Left lung (tissue), 10 donors: ENCODE results near the gene TPO. TPM values are rescaled to one million over a fixed set of nuclear protein-coding genes. Genes with fewer than 3 reads are reported as not detected.

ENCODE experiments used
- ATAC-seq: fragments of 200-7000 bp; cut with Tn5 transposase; one replicate; pipeline ENCODE4 v1.9.1; 2020; ENCODE audit warnings: moderate library complexity
- DNase-seq, 4 donors: peaks; one replicate each; pipeline ENCODE4 v3.0.0-alpha.2; 2013 to 2020
- H3K27ac ChIP-seq, 2 donors: fragments of 200-600 bp; sonication (generic) in 1 of 2; one replicate each; pipeline versions ENCODE4 v1.5.0 to v1.8.0; 2020 to 2021
- H3K27me3 ChIP-seq, 2 donors: fragments of 200-600 bp; sonication (generic) in 1 of 2; one replicate each; pipeline versions ENCODE4 v1.5.0 to v1.8.0; 2020 to 2021
- H3K36me3 ChIP-seq, 2 donors: fragments of 200-600 bp; sonication (generic) in 1 of 2; one replicate each; pipeline versions ENCODE4 v1.5.0 to v1.8.0; 2020 to 2021
- H3K4me1 ChIP-seq, 2 donors: fragments of 200-600 bp; one replicate each; pipeline ENCODE4 v1.8.0; 2021
- H3K4me3 ChIP-seq, 2 donors: fragments of 200-600 bp; sonication (generic) in 1 of 2; one replicate each; pipeline versions ENCODE4 v1.5.0 to v1.8.0; 2020 to 2021; ENCODE audit warnings: mild to moderate bottlenecking in 1 of 2
- H3K9me3 ChIP-seq, 2 donors: fragments of 200-600 bp; sonication (generic) in 1 of 2; one replicate each; pipeline versions ENCODE4 v1.5.0 to v1.8.0; 2020 to 2021
- CTCF ChIP-seq, 2 donors: fragments of 200-600 bp; sonication (generic) in 1 of 2; IDR thresholded peaks; one replicate each; pipeline versions ENCODE4 v1.5.0 to v1.8.0; 2021; ENCODE audit warnings: antibody characterized with exemption in 2 of 2
- intact Hi-C, 2 donors: fragments of 100-400 bp; cut with DNase I; formaldehyde crosslinking; loops; one replicate each; pipeline versions ENCODE4 v1.11.2 to v1.14.2; 2022
- polyA plus RNA-seq, 6 donors: library from polyadenylated mRNA; unstranded; fragments of 120-200 nt; gene quantifications; one replicate each; pipeline ENCODE4 v1.2.1, GENCODE V29; 2013; ENCODE audit not compliant: insufficient read length in 6 of 6
- total RNA-seq, 2 donors: library from RNA; stranded (reverse); fragmentation: NEBNext Ultra II Directional; extraction: Animal tissue kit (Norgen Biotek cat#: 25700); gene quantifications; one replicate each; pipeline ENCODE4 v1.2.1, GENCODE V29; 2021
- donor health status: DM: no; HTN: yes; CAD: no.
- donor health status: DM: no; HTN: no; CAD: no.

Gene TPO
- total and polyA plus RNA-seq, 8 donors: 0.08 to 0.45 (median 0.21) TPM; not detected in 1

- H3K4me3 ChIP-seq: no peak overlapping the region
- DNase-seq (peak in 1 of 4 donors; percentile 66), ATAC-seq (no peak)
- H3K27ac ChIP-seq: no peak overlapping the region
- H3K9me3 ChIP-seq: no peaks in the 10 kb centered on the region
- no peaks in the 10 kb centered on the region for H3K36me3 ChIP-seq
- no peak for TF ChIP-seq CTCF (IDR thresholded peaks at IDR 0.05)
- intact Hi-C loops: no loop called here
- H3K4me1 ChIP-seq: no peaks in the 10 kb centered on the region
- peaks cover 0 to 17% of the 10 kb centered on the region in 2 donors for H3K27me3 ChIP-seq
Observed at GRCh38 chr2:1453561-1453960, 40.3 kb downstream of the TPO start.

GRCh38 chr2:1454346-1454745, 41.1 kb downstream of the TPO start:
- Histone ChIP-seq H3K4me3 (no peak overlapping the region), H3K4me1 (no peaks in the 10 kb centered on the region), H3K9me3 (no peaks in the 10 kb centered on the region), H3K36me3 (no peaks in the 10 kb centered on the region), H3K27me3 (peaks cover 0 to 9% of the 10 kb centered on the region in 2 donors), H3K27ac (no peak overlapping the region)
- intact Hi-C loops: no loop called here
- DNase-seq (peak in 1 of 4 donors; percentile 35), ATAC-seq (no peak)
- no peak for TF ChIP-seq CTCF (IDR thresholded peaks at IDR 0.05)

GRCh38 chr2:1455466-1455865, 42.2 kb downstream of the TPO start:
- intact Hi-C loops: no loop called here
- no peaks in the 10 kb centered on the region for H3K9me3 ChIP-seq
- peaks cover 0 to under 1% of the 10 kb centered on the region in 2 donors for H3K27me3 ChIP-seq
- ATAC-seq: peak; percentile 26
- no peak for DNase-seq
- H3K27ac ChIP-seq: no peak overlapping the region
- no peaks in the 10 kb centered on the region for H3K36me3 ChIP-seq
- no peak overlapping the region for H3K4me3 ChIP-seq
- TF ChIP-seq CTCF (IDR thresholded peaks at IDR 0.05): no peak
- no peaks in the 10 kb centered on the region for H3K4me1 ChIP-seq

- no peaks in the 10 kb centered on the region for H3K36me3 ChIP-seq
- no peak overlapping the region for H3K4me3 ChIP-seq
- H3K4me1 ChIP-seq: no peaks in the 10 kb centered on the region
- H3K27me3 ChIP-seq: peaks cover 0 to 9% of the 10 kb centered on the region in 2 donors
- DNase-seq: no peak
- no peak for ATAC-seq
- intact Hi-C loops: no loop called here
- no peak for TF ChIP-seq CTCF (IDR thresholded peaks at IDR 0.05)
- no peak overlapping the region for H3K27ac ChIP-seq
- no peaks in the 10 kb centered on the region for H3K9me3 ChIP-seq
Observed at GRCh38 chr2:1458432-1458831, 45.2 kb downstream of the TPO start.

- no peak overlapping the region for H3K27ac ChIP-seq
- H3K36me3 ChIP-seq: no peaks in the 10 kb centered on the region
- no peaks in the 10 kb centered on the region for H3K4me1 ChIP-seq
- no peaks in the 10 kb centered on the region for H3K9me3 ChIP-seq
- DNase-seq (peak in 2 of 4 donors; percentile 11 to 15), ATAC-seq (peak; percentile 49)
- intact Hi-C loops: no loop called here
- peaks cover 0 to 9% of the 10 kb centered on the region in 2 donors for H3K27me3 ChIP-seq
- no peak overlapping the region for H3K4me3 ChIP-seq
- no peak for TF ChIP-seq CTCF (IDR thresholded peaks at IDR 0.05)
Observed at GRCh38 chr2:1459727-1460126, 46.5 kb downstream of the TPO start.
